HG02759 (cell line): ENCODE data around the gene KLK7.

Source experiments
- ATAC-seq: cut with Tn5 transposase; IDR thresholded peaks from one replicate; pipeline ENCODE4 v1.9.1; 2021; ENCODE audit warnings: mild to moderate bottlenecking, moderate library complexity; ENCODE audit not compliant: unreplicated experiment

KLK7 gene

GRCh38 chr19:50939596-50939995 lies 44.1 kb downstream of the KLK7 start:
- no peak for ATAC-seq

GRCh38 chr19:50933640-50934039 lies 50.1 kb downstream of the KLK7 start:
- ATAC-seq = no peak

- no peak for ATAC-seq
These were observed 51.0 kb downstream of the KLK7 start for GRCh38 chr19:50932690-50933083.

GRCh38 chr19:50932018-50932689 lies 51.6 kb downstream of the KLK7 start:
- ATAC-seq = no peak

- no peak for ATAC-seq
These were observed 52.7 kb downstream of the KLK7 start for GRCh38 chr19:50931023-50931422.

GRCh38 chr19:50928831-50929230 lies 54.9 kb downstream of the KLK7 start:
- ATAC-seq = no peak
